Upper lobe of left lung (tissue), 6 donors: ENCODE measurements around the gene NRM. TPM values are rescaled to one million over a fixed set of nuclear protein-coding genes. Genes with fewer than 3 reads are reported as not detected.

Experiments used
- ATAC-seq, 2 donors: fragments of 200-7000 bp; cut with Tn5 transposase; one replicate each; pipeline ENCODE4 v1.9.1; 2022; ENCODE audit warnings: mild to moderate bottlenecking in 2 of 2, moderate library complexity in 2 of 2; ENCODE audit not compliant: low FRiP score in 2 of 2
- DNase-seq, 2 donors: peaks; one replicate each; pipeline ENCODE4 v3.0.0-alpha.2; 2019 to 2020
- H3K27ac ChIP-seq, 4 donors: fragments of 200-600 bp; sonication (generic); one replicate each; pipeline ENCODE4 v1.5.1; 2016 to 2019
- H3K27me3 ChIP-seq, 4 donors: fragments of 200-600 bp; sonication (generic); one replicate each; pipeline ENCODE4 v1.5.1; 2017 to 2019
- H3K36me3 ChIP-seq, 4 donors: fragments of 200-600 bp; sonication (generic); one replicate each; pipeline ENCODE4 v1.5.1; 2016 to 2019
- H3K4me1 ChIP-seq, 4 donors: fragments of 200-600 bp; sonication (generic); one replicate each; pipeline ENCODE4 v1.5.1; 2018 to 2019
- H3K4me3 ChIP-seq, 4 donors: fragments of 200-600 bp; sonication (generic); one replicate each; pipeline ENCODE4 v1.5.1; 2017 to 2019; ENCODE audit warnings: mild to moderate bottlenecking in 2 of 4, moderate library complexity in 1 of 4
- H3K9me3 ChIP-seq, 4 donors: fragments of 200-600 bp; sonication (generic); one replicate each; pipeline ENCODE4 v1.5.1; 2018 to 2019
- CTCF ChIP-seq, 6 experiments: fragments of 450-650 bp in 4 of 6; fragments of 200-600 bp in 2 of 6; sonication (generic) in 2 of 6; IDR thresholded peaks; one replicate each; pipeline ENCODE4 v1.5.1; 2016 to 2019; ENCODE audit warnings: antibody characterized with exemption in 6 of 6
- EP300 ChIP-seq, 4 donors: sonication (generic); formaldehyde crosslinking; IDR thresholded peaks; one replicate each; pipeline ENCODE4 v1.5.1; 2017; ENCODE audit warnings: antibody characterized with exemption in 4 of 4, control low read depth in 2 of 4
- POLR2A ChIP-seq, 4 donors: fragments of 450-650 bp; IDR thresholded peaks; one replicate each; pipeline ENCODE4 v1.5.1; 2016 to 2017; ENCODE audit warnings: antibody characterized with exemption in 4 of 4, mild to moderate bottlenecking in 2 of 4
- POLR2AphosphoS5 ChIP-seq, 2 donors: sonication (generic); formaldehyde crosslinking; IDR thresholded peaks; one replicate each; pipeline ENCODE4 v1.5.1; 2017; ENCODE audit warnings: antibody characterized with exemption in 2 of 2
- WGBS, 2 donors: methylation state at CpG; one replicate each; pipeline ENCODE4 v1.1.5; 2017 to 2018; 5-methylcytosine and 5-hydroxymethylcytosine counted together
- total RNA-seq, 6 donors: library from RNA; depleted of rRNA in 4 of 6; stranded (reverse); fragments of >200 nt in 4 of 6; gene quantifications; one replicate each; pipeline versions ENCODE4 v1.1.0 to v1.2.1, GENCODE V29; 2016 to 2021
- donor health status: DM: no; HTN: no; CAD: no; lungs with moderate emphysema.
- donor health status: DM: no; HTN: yes; CAD: no; lungs with severe emphysema.

The NRM gene
- total RNA-seq, 6 donors from 2014 or later, result 3.3 to 13.4 (median 7.2) TPM

- TF ChIP-seq POLR2A (IDR thresholded peaks at IDR 0.05) (no peak), EP300 (IDR thresholded peaks at IDR 0.05) (no peak), CTCF (IDR thresholded peaks at IDR 0.05) (no peak), POLR2AphosphoS5 (IDR thresholded peaks at IDR 0.05) (no peak)
- DNase-seq (peak in 1 of 2 donors; percentile 26), ATAC-seq (peak in 1 of 2 donors; percentile 46)
- Histone ChIP-seq H3K36me3 (peaks cover 42 to 100% (median 97%) of the 10 kb centered on the region in 4 donors), H3K4me3 (no peak overlapping the region), H3K9me3 (no peaks in the 10 kb centered on the region), H3K27ac (no peak overlapping the region), H3K27me3 (no peaks in the 10 kb centered on the region), H3K4me1 (no peaks in the 10 kb centered on the region)
- WGBS, 2 donors, result 75% methylated on average over 7 of the region's 7 CpGs; no CpG with 5 or more reads in 1 of the 2 donors
Measured at GRCh38 chr6:30656513-30656912, 34.3 kb downstream of the NRM start.

- H3K27me3 ChIP-seq, result no peaks in the 10 kb centered on the region
- no peak for DNase-seq
- no peak for TF ChIP-seq POLR2A (IDR thresholded peaks at IDR 0.05)
- TF ChIP-seq CTCF (IDR thresholded peaks at IDR 0.05), result no peak
- no peak for TF ChIP-seq EP300 (IDR thresholded peaks at IDR 0.05)
- no peak for TF ChIP-seq POLR2AphosphoS5 (IDR thresholded peaks at IDR 0.05)
- no peaks in the 10 kb centered on the region for H3K4me1 ChIP-seq
- no peak for ATAC-seq
- 93 to 98% methylated on average over 3 of the region's 3 CpGs for WGBS, 2 donors
- H3K27ac ChIP-seq, result no peak overlapping the region
- H3K9me3 ChIP-seq, result no peaks in the 10 kb centered on the region
- peaks cover 42 to 100% (median 97%) of the 10 kb centered on the region in 4 donors for H3K36me3 ChIP-seq
- H3K4me3 ChIP-seq, result no peak overlapping the region
Measured at GRCh38 chr6:30655743-30656094, 35.1 kb downstream of the NRM start.

GRCh38 chr6:30654798-30655742 lies 35.7 kb downstream of the NRM start:
- Histone ChIP-seq H3K4me3 (no peak overlapping the region), H3K36me3 (peaks cover 39 to 96% (median 92%) of the 10 kb centered on the region in 4 donors), H3K27me3 (no peaks in the 10 kb centered on the region), H3K9me3 (no peaks in the 10 kb centered on the region), H3K27ac (no peak overlapping the region), H3K4me1 (no peaks in the 10 kb centered on the region)
- TF ChIP-seq EP300 (IDR thresholded peaks at IDR 0.05), result no peak
- TF ChIP-seq POLR2AphosphoS5 (IDR thresholded peaks at IDR 0.05), result no peak
- TF ChIP-seq CTCF (IDR thresholded peaks at IDR 0.05), result no peak
- TF ChIP-seq POLR2A (IDR thresholded peaks at IDR 0.05), result no peak
- WGBS, 2 donors, result 92 to 93% methylated on average over 18 to 19 of the region's 19 CpGs
- ATAC-seq (no peak), DNase-seq (no peak)

GRCh38 chr6:30651143-30651542 lies 39.6 kb downstream of the NRM start:
- 90 to 91% methylated on average over 12 of the region's 12 CpGs for WGBS, 2 donors
- Histone ChIP-seq H3K4me1 (peaks cover 6 to 18% (median 13%) of the 10 kb centered on the region in 4 donors), H3K9me3 (no peaks in the 10 kb centered on the region), H3K27ac (no peak overlapping the region), H3K4me3 (no peak overlapping the region), H3K27me3 (no peaks in the 10 kb centered on the region), H3K36me3 (peaks cover 24 to 61% (median 55%) of the 10 kb centered on the region in 4 donors)
- TF ChIP-seq POLR2A (IDR thresholded peaks at IDR 0.05), result no peak
- TF ChIP-seq POLR2AphosphoS5 (IDR thresholded peaks at IDR 0.05), result no peak
- no peak for TF ChIP-seq CTCF (IDR thresholded peaks at IDR 0.05)
- no peak for TF ChIP-seq EP300 (IDR thresholded peaks at IDR 0.05)
- DNase-seq (peak in 1 of 2 donors; percentile 33), ATAC-seq (no peak)
